ENCODE data around the gene SLC22A16.

GRCh38 chr6:110387986-110388385 lies 88.4 kb downstream of the SLC22A16 start:
- no peak for TF ChIP-seq ZFX (IDR thresholded peaks at IDR 0.05; ENCODE audit: borderline replicate concordance)
- TF ChIP-seq, protein P1, sequence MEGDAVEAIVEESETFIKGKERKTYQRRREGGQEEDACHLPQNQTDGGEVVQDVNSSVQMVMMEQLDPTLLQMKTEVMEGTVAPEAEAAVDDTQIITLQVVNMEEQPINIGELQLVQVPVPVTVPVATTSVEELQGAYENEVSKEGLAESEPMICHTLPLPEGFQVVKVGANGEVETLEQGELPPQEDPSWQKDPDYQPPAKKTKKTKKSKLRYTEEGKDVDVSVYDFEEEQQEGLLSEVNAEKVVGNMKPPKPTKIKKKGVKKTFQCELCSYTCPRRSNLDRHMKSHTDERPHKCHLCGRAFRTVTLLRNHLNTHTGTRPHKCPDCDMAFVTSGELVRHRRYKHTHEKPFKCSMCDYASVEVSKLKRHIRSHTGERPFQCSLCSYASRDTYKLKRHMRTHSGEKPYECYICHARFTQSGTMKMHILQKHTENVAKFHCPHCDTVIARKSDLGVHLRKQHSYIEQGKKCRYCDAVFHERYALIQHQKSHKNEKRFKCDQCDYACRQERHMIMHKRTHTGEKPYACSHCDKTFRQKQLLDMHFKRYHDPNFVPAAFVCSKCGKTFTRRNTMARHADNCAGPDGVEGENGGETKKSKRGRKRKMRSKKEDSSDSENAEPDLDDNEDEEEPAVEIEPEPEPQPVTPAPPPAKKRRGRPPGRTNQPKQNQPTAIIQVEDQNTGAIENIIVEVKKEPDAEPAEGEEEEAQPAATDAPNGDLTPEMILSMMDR (IDR thresholded peaks at IDR 0.05), result no peak

All from 22Rv1 (cell line).